Middle frontal gyrus (tissue), 1 donor: Measurements from ENCODE around the gene CDC42BPA.

Experiments
- DNase-seq: peaks from one replicate; pipeline ENCODE4 v3.0.0-alpha.2; 2015; ENCODE audit warnings: low spot score; ENCODE audit errors: extremely low spot score

CDC42BPA gene

GRCh38 chr1:227215863-227216510 lies 102.3 kb downstream of the CDC42BPA start:
- DNase-seq: no peak

- no peak for DNase-seq
Observed at GRCh38 chr1:227214207-227214606, 104.1 kb downstream of the CDC42BPA start.

- no peak for DNase-seq
Observed at GRCh38 chr1:227213426-227213825, 104.9 kb downstream of the CDC42BPA start.

GRCh38 chr1:227212164-227212563 lies 106.1 kb downstream of the CDC42BPA start:
- DNase-seq: no peak

DNA sequence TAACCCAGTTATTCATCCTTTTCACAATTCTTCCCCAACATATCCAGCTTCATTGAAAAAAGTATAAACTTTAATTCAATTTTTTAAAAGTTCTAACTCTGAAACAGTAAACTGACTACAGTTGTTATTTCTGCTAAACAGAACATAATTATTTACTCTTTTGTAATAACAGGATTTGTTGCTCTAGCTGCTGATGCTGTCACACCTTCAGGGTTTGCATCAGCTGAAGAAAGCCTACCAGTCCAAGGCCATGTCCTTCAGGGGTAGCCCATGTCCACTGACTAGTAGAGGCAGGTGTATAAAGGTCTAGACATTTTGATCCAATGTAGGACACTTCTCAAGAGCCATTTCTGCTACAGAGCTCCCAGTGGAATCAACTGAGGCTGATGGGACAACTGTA lies 107.7 kb downstream of the CDC42BPA start:
- DNase-seq: no peak

DNA sequence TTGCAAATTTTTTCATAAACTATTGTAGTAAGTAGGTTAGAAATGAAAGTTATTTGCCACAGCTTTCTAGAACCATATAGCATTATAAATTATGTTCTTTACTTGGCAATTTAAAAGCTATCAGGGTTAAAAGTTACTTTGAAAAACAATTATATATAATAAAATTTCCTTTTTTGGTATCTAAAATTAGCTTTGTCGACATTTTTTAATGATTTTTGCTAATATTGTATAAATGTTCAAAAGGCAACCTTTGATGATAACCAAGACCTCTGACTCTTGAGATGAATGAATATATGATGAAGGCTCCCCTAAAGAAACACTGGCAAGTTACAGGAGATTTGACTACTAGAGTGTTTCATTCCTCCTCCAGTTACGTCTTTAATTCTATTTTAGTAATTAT lies 121.2 kb downstream of the CDC42BPA start:
- DNase-seq: no peak

GRCh38 chr1:227192163-227192562 lies 126.1 kb downstream of the CDC42BPA start:
- no peak for DNase-seq

DNA sequence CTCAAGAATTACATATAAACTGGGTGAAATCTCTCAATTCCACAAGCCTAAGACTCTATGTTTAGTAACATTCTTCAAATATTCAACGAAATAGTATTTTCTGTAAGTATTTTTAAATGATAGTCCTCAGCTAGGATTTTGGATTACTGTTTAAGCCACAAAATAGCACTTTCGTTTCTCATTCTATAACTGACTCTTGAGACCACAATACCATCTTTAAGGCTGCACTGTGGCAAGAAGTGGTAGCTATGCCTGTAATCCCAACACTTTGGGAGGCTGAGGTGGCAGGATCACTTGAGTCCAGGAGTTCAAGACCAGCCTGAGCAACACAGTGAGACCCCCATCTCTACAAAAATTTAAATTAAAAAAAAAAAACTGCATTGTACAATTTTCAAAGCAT lies 126.7 kb downstream of the CDC42BPA start:
- no peak for DNase-seq

GRCh38 chr1:227190321-227190720 lies 128.0 kb downstream of the CDC42BPA start:
- no peak for DNase-seq

DNA sequence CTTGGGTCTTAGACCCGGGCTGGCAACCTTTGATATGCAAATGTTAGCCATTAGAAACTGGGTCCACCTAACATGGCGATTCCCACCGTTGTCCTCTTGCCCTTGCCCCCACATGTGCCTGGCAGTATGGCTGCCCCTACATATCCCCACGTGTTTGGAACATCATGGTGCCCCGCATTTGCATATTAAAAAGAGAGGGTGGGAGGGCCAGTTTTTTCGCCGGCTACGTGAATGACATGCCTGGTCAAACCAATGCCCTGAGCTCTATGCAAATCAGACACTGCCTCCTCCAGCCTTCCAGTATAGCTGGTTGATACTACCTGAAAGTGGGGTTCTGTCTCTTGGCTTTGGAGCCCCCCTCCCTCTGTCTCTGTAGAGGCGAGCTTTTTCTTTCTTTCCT lies 133.0 kb downstream of the CDC42BPA start:
- no peak for DNase-seq

DNA sequence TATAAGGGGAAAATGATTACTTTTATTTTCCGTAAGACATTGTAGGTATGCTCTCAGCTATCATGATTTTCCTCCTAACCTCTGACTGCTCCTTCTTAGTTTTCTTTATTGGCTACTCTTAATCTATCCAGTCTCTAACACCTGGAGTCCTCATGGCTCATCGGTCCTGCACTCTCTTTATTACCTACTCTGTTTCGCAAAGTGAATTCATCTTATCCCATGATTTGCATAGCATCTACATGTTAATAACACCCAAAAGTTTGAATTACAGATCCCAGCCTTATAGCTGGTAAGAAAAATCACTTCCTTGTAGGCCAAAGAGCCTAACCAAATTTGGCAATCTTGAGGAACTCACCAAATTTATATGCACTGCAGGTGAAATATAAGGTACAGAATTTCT lies 136.3 kb downstream of the CDC42BPA start:
- no peak for DNase-seq

DNA sequence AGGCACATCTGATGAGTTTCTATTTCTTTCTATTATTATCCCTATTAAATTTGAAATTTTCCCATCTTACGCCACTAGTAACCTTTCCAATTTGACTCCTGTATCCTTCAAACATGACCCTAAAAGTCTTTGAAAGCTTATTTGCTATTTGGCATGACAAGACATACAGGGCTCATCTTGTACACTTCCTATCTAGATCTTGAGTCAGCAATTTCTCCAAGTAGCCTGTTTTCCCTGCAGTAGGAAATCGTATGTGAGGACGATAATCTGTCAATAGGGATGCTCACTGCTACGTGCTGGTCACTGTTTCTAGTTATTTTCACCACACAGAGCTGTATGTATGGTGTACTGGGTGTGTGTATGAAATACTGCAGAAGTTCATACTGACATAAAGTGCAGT lies 142.7 kb downstream of the CDC42BPA start:
- no peak for DNase-seq

DNA sequence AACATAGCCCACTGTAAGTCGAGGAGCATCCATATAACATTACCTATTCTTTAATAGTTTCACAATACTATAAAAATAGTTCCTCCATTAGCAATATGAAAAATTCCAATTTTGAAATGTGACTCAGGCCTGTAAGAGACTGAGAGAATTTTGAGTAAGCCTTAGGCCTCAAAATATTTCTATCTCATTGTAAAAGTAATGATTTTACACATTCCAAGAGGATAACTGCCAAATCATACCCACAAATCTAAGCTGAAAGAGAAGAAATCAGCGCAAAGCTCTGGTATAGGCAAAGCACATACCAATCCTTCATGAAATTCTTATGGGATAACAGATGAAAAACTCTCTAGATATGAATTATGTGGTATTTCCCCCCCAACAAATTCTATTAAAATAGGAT lies 144.1 kb downstream of the CDC42BPA start:
- DNase-seq: no peak

- DNase-seq: no peak
Observed at GRCh38 chr1:227170361-227171166, 147.7 kb downstream of the CDC42BPA start.

DNA sequence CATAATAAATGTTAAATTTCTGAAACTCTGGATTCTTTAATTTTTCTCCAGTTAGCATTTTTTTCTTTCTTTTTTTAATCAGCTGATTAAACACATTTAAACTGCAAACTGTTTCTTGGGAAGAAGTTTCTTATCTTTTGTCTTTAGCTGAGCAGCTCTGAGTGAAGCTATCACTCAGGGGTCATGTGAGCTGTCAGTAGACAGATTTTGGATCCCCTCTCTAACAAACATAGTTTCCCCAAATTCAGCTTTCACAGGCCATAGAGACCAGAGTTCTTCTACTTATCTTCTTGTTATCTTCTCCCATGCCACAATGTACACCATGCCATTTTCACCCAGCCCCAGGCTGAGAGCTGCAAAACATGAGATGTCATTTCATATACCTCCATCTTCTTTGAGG lies 148.9 kb downstream of the CDC42BPA start:
- DNase-seq: no peak

DNA sequence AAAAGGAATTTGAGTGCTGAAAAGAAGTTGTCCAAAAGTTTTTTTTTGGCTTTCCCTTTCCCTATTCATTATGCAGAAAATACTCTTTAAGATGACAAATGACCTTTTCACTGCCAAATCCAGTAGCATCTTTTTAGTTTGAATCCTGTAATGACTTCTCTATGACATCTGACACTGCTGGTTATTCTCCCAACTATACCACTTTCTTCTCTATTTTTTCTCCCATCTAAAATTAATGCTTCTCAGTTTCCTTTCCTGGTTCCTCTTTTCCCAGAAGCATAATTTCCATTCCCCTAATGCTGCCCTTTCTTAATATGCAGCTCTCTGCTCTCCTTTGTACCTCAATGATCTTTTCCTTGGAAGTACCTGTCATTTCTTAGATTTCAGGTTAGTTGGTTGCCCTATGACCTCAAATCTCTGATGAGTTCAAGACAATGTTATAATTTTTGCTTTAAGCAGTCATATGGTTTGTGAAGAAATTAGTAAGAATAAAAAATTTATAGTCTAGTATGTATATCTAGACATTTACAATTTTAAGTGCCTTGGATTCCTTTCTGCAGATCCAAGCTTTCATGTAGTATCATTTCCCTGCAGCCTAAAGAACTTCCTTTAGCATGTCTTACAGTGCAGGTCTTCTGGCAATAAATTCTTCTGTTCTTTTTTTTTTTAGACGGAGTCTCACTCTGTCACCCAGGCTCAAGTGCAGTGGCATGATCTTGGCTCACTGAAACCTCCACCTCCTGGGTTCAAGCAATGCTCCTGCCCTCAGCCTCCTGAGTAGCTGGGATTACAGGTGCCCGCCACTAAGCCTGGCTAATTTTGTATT lies 150.8 kb downstream of the CDC42BPA start:
- no peak for DNase-seq

GRCh38 chr1:227166559-227166958 lies 151.7 kb downstream of the CDC42BPA start:
- no peak for DNase-seq

- no peak for DNase-seq
Observed at GRCh38 chr1:227161470-227161869, 156.8 kb downstream of the CDC42BPA start.

DNA sequence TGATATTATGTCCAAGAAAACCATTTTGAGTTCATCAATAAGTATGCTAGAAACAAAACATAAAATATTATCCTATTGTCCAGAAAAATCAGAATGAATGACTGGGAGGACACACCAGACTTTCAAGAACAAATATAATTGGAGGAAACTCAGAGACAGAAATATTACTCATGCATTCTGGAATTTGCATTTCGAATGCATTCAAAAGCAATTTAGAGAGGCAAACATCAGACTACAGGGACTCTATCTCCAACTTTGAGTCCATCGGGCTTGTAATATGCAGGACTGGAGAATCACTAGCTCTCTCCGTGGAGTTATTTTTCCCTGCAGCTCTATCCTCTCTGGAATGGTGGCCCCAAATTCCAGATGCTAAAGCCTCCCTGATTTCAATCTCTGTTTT lies 161.8 kb downstream of the CDC42BPA start:
- DNase-seq: no peak

DNA sequence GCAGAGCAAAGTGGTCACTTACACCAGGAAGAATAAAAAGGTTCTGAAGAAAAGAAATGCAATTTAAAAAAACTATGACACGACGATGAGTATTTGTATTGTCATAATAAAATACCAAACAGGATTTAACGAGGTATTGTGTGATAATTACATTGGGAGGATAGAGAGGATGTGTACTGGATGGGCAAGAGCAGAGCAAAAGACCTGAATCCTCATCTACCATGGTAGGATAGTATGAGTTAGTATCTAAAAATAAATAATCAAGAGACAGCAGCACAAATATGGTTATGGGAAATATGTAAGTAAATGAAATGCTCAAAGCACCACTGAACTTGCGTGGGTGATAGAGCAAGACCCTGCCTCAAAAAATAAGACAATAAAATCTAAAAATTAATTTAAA lies 162.6 kb downstream of the CDC42BPA start:
- DNase-seq: no peak

- DNase-seq: no peak
Observed at GRCh38 chr1:227155004-227155403, 163.3 kb downstream of the CDC42BPA start.

GRCh38 chr1:227152525-227152924 lies 165.8 kb downstream of the CDC42BPA start:
- no peak for DNase-seq
